Measurements from ENCODE around the gene DNAJC7.
"Not testable (repeated sequence)": the region's sequence is repeated elsewhere in the genome, so short reads cannot be mapped to it uniquely, and the experiment has no call there.

DNAJC7 gene

DNA sequence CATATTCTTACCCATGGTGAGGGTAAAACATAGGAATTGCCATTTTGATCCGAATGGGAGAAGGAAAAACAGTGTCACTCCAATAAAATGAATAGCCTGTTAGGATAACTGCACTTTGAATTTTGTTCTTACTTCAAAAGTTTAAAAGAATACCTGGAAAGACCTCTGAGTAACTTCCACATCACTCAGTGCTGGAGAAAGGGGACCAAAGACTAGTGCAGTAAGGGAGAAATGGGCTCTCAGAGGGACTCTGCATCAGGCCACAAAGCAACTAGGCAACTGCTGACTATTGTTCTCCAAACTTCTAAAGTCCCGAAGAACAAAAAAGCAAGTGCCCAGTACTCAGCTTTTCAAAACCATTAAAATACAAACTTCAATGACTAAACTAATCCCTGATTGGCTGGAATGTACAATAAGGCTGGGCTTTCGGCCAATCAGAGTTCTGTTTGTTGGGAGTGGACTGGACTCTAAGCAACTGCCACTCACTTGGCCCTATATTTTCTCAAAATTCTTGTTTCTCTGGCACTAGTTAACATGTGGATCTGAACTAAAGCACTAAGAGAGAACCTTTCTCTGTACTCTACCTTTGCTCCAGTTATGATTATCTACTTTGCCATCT lies 6.2 kb downstream of the DNAJC7 start:
- H3K36me3 ChIP-seq (ENCODE audit: control insufficient read depth, insufficient read depth, low read length) = peaks cover 13% of the 10 kb centered on the region; the same call in 1 of the 2 replicates
- H3K9ac ChIP-seq (ENCODE audit: low read length) = peak overlapping the region; percentile 15
- H3K27me3 ChIP-seq (ENCODE audit: control insufficient read depth, insufficient read depth, low read length) = no peaks in the 10 kb centered on the region
- H3K9me3 ChIP-seq (ENCODE audit: control insufficient read depth, insufficient read depth, low read depth, low read length) = no peaks in the 10 kb centered on the region
- H3K4me3 ChIP-seq (ENCODE audit: low read depth, low read length) = no peak overlapping the region
- peaks cover 30% of the 10 kb centered on the region for H3K4me1 ChIP-seq (ENCODE audit: control insufficient read depth, insufficient read depth, low read length)
- H3K27ac ChIP-seq (ENCODE audit: low read depth, low read length) = peak overlapping the region; percentile 57

GRCh38 chr17:42010266-42010680 lies 7.0 kb downstream of the DNAJC7 start:
- Histone ChIP-seq H3K27ac (ENCODE audit: low read depth, low read length) (0 out of 2 replicates have a peak overlapping the region, but pooled peaks have one; percentile 57), H3K4me1 (ENCODE audit: control insufficient read depth, insufficient read depth, low read length) (peaks cover 29% of the 10 kb centered on the region), H3K36me3 (ENCODE audit: control insufficient read depth, insufficient read depth, low read length) (peaks cover 12% of the 10 kb centered on the region; the same call in 1 of the 2 replicates)
- H3K27me3 ChIP-seq (ENCODE audit: control insufficient read depth, insufficient read depth, low read length); H3K9me3 ChIP-seq (ENCODE audit: control insufficient read depth, insufficient read depth, low read depth, low read length); H3K9ac ChIP-seq (ENCODE audit: low read length); H3K4me3 ChIP-seq (ENCODE audit: low read depth, low read length): not testable (repeated sequence)

- peaks cover 29% of the 10 kb centered on the region for H3K4me1 ChIP-seq (ENCODE audit: control insufficient read depth, insufficient read depth, low read length)
- no peak overlapping the region for H3K27ac ChIP-seq (ENCODE audit: low read depth, low read length)
- H3K9ac ChIP-seq (ENCODE audit: low read length) = no peak overlapping the region
- H3K36me3 ChIP-seq (ENCODE audit: control insufficient read depth, insufficient read depth, low read length) = 0 out of 2 replicates have a peak, but pooled peaks cover 9% of the 10 kb centered on the region
- no peaks in the 10 kb centered on the region for H3K27me3 ChIP-seq (ENCODE audit: control insufficient read depth, insufficient read depth, low read length)
- H3K4me3 ChIP-seq (ENCODE audit: low read depth, low read length) = no peak overlapping the region
- H3K9me3 ChIP-seq (ENCODE audit: control insufficient read depth, insufficient read depth, low read depth, low read length) = no peaks in the 10 kb centered on the region
These were observed 8.1 kb downstream of the DNAJC7 start for GRCh38 chr17:42009170-42009569.

DNA sequence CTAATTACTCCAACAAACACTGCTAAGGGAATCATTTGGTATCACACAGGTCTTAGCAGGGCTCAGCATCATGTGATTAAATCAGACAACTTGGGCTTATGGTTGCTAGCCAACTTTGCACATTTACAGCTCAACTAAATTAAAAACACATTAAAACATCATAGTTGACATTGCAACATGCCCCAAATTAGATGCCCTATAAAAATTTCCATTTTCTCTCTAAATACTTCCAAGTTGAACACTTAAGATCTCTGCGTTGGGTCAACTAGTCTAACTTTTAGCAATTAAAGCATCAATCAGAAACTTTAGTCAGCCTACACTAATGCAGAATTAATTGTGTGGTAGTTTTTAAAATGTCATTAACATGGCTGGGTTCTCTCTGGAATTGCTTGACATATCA lies 12.1 kb downstream of the DNAJC7 start:
- Histone ChIP-seq H3K27me3 (ENCODE audit: control insufficient read depth, insufficient read depth, low read length) (no peaks in the 10 kb centered on the region), H3K27ac (ENCODE audit: low read depth, low read length) (no peak overlapping the region), H3K9me3 (ENCODE audit: control insufficient read depth, insufficient read depth, low read depth, low read length) (no peaks in the 10 kb centered on the region), H3K9ac (ENCODE audit: low read length) (no peak overlapping the region), H3K4me1 (ENCODE audit: control insufficient read depth, insufficient read depth, low read length) (no peaks in the 10 kb centered on the region; the same call in 1 of the 2 replicates), H3K4me3 (ENCODE audit: low read depth, low read length) (no peak overlapping the region), H3K36me3 (ENCODE audit: control insufficient read depth, insufficient read depth, low read length) (peaks cover 44% of the 10 kb centered on the region)

GRCh38 chr17:42002792-42003301 lies 14.4 kb downstream of the DNAJC7 start:
- Histone ChIP-seq H3K36me3 (ENCODE audit: control insufficient read depth, insufficient read depth, low read length) (peaks cover 55% of the 10 kb centered on the region), H3K9me3 (ENCODE audit: control insufficient read depth, insufficient read depth, low read depth, low read length) (no peaks in the 10 kb centered on the region), H3K9ac (ENCODE audit: low read length) (no peak overlapping the region), H3K4me3 (ENCODE audit: low read depth, low read length) (no peak overlapping the region), H3K4me1 (ENCODE audit: control insufficient read depth, insufficient read depth, low read length) (no peaks in the 10 kb centered on the region; the same call in 1 of the 2 replicates), H3K27me3 (ENCODE audit: control insufficient read depth, insufficient read depth, low read length) (no peaks in the 10 kb centered on the region), H3K27ac (ENCODE audit: low read depth, low read length) (no peak overlapping the region)

DNA sequence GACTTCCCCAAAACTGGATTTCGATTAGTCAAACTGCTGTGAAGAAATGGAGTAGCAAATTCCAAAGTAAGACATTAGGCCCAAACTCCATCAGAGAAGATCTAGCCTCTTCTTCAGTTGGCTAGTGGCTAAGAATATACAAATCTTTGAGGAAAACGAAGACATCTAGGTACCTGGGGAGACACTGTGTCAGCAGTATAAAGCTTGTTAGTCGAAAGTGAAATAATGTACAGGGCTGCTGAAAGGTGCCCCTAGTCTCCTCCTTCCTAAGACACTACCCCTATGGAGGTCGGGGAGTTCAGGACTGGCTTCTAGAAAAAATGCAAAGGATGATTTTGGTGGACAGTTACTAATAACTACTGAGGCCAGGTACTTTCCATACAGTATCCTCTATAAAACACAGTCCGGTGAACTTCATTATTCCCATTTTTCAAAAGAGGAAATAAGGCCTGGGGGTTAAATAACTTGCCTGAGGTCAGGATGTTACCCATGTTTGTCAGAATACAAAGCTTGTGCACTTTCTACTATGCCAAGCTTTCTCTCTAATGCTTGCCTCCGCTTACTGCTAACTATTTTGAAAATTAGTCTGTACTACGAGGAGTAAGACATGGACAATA lies 15.0 kb downstream of the DNAJC7 start:
- Histone ChIP-seq H3K4me1 (ENCODE audit: control insufficient read depth, insufficient read depth, low read length) (no peaks in the 10 kb centered on the region; the same call in 1 of the 2 replicates), H3K9me3 (ENCODE audit: control insufficient read depth, insufficient read depth, low read depth, low read length) (no peaks in the 10 kb centered on the region), H3K27me3 (ENCODE audit: control insufficient read depth, insufficient read depth, low read length) (no peaks in the 10 kb centered on the region), H3K36me3 (ENCODE audit: control insufficient read depth, insufficient read depth, low read length) (peaks cover 61% of the 10 kb centered on the region), H3K9ac (ENCODE audit: low read length) (no peak overlapping the region), H3K4me3 (ENCODE audit: low read depth, low read length) (no peak overlapping the region), H3K27ac (ENCODE audit: low read depth, low read length) (no peak overlapping the region)

- Histone ChIP-seq H3K9ac (ENCODE audit: low read length) (no peak overlapping the region), H3K27me3 (ENCODE audit: control insufficient read depth, insufficient read depth, low read length) (no peaks in the 10 kb centered on the region), H3K4me1 (ENCODE audit: control insufficient read depth, insufficient read depth, low read length) (no peaks in the 10 kb centered on the region; the same call in 1 of the 2 replicates), H3K27ac (ENCODE audit: low read depth, low read length) (no peak overlapping the region), H3K36me3 (ENCODE audit: control insufficient read depth, insufficient read depth, low read length) (peaks cover 67% of the 10 kb centered on the region), H3K9me3 (ENCODE audit: control insufficient read depth, insufficient read depth, low read depth, low read length) (no peaks in the 10 kb centered on the region), H3K4me3 (ENCODE audit: low read depth, low read length) (no peak overlapping the region)
These were observed 15.5 kb downstream of the DNAJC7 start for GRCh38 chr17:42001729-42002128.

- Histone ChIP-seq H3K9ac (ENCODE audit: low read length) (no peak overlapping the region), H3K27ac (ENCODE audit: low read depth, low read length) (no peak overlapping the region), H3K4me3 (ENCODE audit: low read depth, low read length) (no peak overlapping the region), H3K36me3 (ENCODE audit: control insufficient read depth, insufficient read depth, low read length) (peaks cover 78% of the 10 kb centered on the region), H3K27me3 (ENCODE audit: control insufficient read depth, insufficient read depth, low read length) (no peaks in the 10 kb centered on the region), H3K4me1 (ENCODE audit: control insufficient read depth, insufficient read depth, low read length) (no peaks in the 10 kb centered on the region; the same call in 1 of the 2 replicates), H3K9me3 (ENCODE audit: control insufficient read depth, insufficient read depth, low read depth, low read length) (no peaks in the 10 kb centered on the region)
These were observed 16.7 kb downstream of the DNAJC7 start for GRCh38 chr17:42000413-42001133.

- peaks cover 95% of the 10 kb centered on the region for H3K36me3 ChIP-seq (ENCODE audit: control insufficient read depth, insufficient read depth, low read length)
- H3K4me3 ChIP-seq (ENCODE audit: low read depth, low read length) = no peak overlapping the region
- no peak overlapping the region for H3K9ac ChIP-seq (ENCODE audit: low read length)
- no peaks in the 10 kb centered on the region for H3K9me3 ChIP-seq (ENCODE audit: control insufficient read depth, insufficient read depth, low read depth, low read length)
- no peaks in the 10 kb centered on the region for H3K27me3 ChIP-seq (ENCODE audit: control insufficient read depth, insufficient read depth, low read length)
- no peak overlapping the region for H3K27ac ChIP-seq (ENCODE audit: low read depth, low read length)
- H3K4me1 ChIP-seq (ENCODE audit: control insufficient read depth, insufficient read depth, low read length) = no peaks in the 10 kb centered on the region; the same call in 1 of the 2 replicates
These were observed 18.7 kb downstream of the DNAJC7 start for GRCh38 chr17:41998497-41998896.

DNA sequence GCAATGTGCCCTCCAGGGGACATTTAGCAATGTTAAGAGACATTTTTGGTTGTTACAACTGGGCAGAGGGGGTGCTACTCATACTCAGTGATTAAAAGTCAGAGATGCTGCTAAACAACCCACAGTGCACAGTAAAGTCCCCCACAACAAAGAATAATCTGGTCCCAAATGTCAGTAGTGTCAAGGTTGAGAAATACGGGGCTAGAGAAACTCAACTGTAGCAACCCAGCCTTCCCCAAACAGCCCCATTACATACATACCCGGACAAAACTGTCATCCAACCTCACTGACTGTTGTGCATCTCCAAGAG lies 20.4 kb downstream of the DNAJC7 start:
- peaks cover 94% of the 10 kb centered on the region for H3K36me3 ChIP-seq (ENCODE audit: control insufficient read depth, insufficient read depth, low read length)
- no peak overlapping the region for H3K9ac ChIP-seq (ENCODE audit: low read length)

DNA sequence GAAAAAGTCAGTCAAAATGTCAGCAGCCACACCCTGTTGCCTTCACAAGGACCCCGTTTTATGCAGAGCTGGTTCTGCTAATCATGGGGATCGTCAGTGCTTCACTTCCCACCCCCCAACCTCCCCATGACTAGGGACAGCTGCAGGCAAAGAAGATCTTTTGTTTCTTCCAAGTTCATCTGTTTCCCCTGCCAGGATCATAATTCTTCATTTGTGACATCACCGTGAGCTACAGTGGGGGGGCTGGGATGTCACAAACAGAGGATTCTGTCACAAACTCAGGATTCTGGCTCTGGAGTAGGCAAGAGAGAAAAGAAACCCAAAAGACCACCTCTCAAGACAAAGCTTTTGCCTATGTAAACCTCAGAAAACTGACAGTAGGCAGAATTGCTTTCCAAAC lies 24.7 kb downstream of the DNAJC7 start:
- H3K9me3 ChIP-seq (ENCODE audit: control insufficient read depth, insufficient read depth, low read depth, low read length) = no peaks in the 10 kb centered on the region
- peaks cover 96% of the 10 kb centered on the region for H3K36me3 ChIP-seq (ENCODE audit: control insufficient read depth, insufficient read depth, low read length)
- no peak overlapping the region for H3K4me3 ChIP-seq (ENCODE audit: low read depth, low read length)
- no peak overlapping the region for H3K9ac ChIP-seq (ENCODE audit: low read length)
- H3K27me3 ChIP-seq (ENCODE audit: control insufficient read depth, insufficient read depth, low read length) = no peaks in the 10 kb centered on the region
- no peaks in the 10 kb centered on the region for H3K4me1 ChIP-seq (ENCODE audit: control insufficient read depth, insufficient read depth, low read length)
- no peak overlapping the region for H3K27ac ChIP-seq (ENCODE audit: low read depth, low read length)

More for the DNA sequence above, 20.4 kb downstream of the DNAJC7 start:
- no peak overlapping the region for H3K27ac ChIP-seq (ENCODE audit: low read depth, low read length)
- H3K4me3 ChIP-seq (ENCODE audit: low read depth, low read length) = no peak overlapping the region
- no peaks in the 10 kb centered on the region for H3K9me3 ChIP-seq (ENCODE audit: control insufficient read depth, insufficient read depth, low read depth, low read length)
- H3K27me3 ChIP-seq (ENCODE audit: control insufficient read depth, insufficient read depth, low read length) = no peaks in the 10 kb centered on the region
- no peaks in the 10 kb centered on the region for H3K4me1 ChIP-seq (ENCODE audit: control insufficient read depth, insufficient read depth, low read length)

All from HUES6 (cell line).